ENCODE measurements around the gene CEP43. TPM values are rescaled to one million over a fixed set of nuclear protein-coding genes. Genes with fewer than 3 reads are reported as not detected.

CEP43 gene
- total and polyA plus RNA-seq, 2 donors, result 5.9 to 37.8 TPM

DNA sequence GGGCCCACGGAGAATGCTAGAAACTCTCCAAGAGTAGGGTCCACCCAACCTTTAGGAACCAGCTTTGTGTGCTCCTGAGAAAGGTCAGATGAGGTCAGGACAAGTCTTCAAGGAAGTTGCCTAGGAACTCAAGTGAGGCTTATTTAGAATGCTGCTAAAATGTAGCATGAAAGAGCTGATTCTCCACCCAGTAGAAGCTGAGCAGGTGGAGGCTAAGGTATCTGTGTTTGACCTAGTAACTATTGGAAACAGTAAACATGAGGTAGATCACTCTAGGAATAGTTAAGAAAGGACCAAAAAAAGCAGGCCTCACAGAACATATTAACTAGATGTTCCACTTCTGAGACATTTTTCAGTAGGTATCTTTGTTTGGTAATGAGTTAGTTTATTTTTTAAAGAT lies 13.9 kb downstream of the CEP43 start:
- H3K4me3 ChIP-seq (ENCODE audit: low read depth, low read length), result no peak overlapping the region
- H3K36me3 ChIP-seq (ENCODE audit: insufficient read depth), result peaks cover 3% of the 10 kb centered on the region
- H3K27ac ChIP-seq (ENCODE audit: low read depth), result no peak overlapping the region
- WGBS, result 100% methylated on average over 1 of the region's 1 CpG
- no peaks in the 10 kb centered on the region for H3K4me1 ChIP-seq (ENCODE audit: insufficient read depth)
- DNase-seq (ENCODE audit: extremely low spot score), result no peak

DNA sequence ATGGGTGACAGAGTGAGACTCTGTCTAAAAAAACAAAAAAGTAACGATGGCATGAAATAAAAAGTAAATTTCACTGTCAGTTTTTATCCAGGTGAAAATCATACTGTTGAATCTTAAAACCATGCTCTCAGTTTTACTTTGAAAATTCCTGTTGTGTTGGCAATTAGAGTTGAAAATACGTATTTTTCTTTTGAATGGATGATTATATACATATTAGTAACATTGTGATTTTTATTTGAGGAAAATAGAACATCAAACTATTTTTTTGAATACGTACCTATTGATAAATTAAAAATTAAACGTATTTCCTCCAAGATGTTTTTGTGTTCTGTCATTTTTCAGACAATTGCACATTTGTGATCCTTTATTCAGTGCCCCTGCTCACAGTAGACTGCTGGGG lies 14.7 kb downstream of the CEP43 start:
- peaks cover 2% of the 10 kb centered on the region for H3K36me3 ChIP-seq (ENCODE audit: insufficient read depth)
- WGBS, result 97% methylated on average over 4 of the region's 4 CpGs
- no peak for DNase-seq (ENCODE audit: extremely low spot score)

DNA sequence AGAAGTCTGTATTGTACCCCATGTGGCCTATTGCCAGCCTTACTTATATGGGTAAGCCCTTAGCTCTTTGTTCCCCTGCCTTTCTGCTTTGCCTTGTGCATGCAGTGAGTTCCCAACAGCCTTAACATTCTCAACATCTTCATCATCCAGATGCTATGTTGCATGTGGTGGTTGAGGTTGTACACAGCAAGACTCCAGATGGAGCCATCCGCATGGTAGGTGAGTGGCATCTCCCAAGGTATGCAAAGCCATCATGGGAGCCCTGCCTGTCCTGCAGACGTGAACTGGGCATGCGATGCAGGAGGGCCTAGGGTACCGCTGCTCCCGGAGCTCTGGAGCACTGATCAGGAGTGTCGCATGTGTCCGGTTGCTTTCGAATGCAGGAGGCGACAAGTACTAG lies 16.1 kb downstream of the CEP43 start:
- H3K27ac ChIP-seq (ENCODE audit: low read depth), result no peak overlapping the region
- DNase-seq (ENCODE audit: extremely low spot score), result no peak
- H3K36me3 ChIP-seq (ENCODE audit: insufficient read depth), result no peaks in the 10 kb centered on the region
- H3K4me1 ChIP-seq (ENCODE audit: insufficient read depth), result no peaks in the 10 kb centered on the region
- 97% methylated on average over 9 of the region's 9 CpGs for WGBS
- no peak overlapping the region for H3K4me3 ChIP-seq (ENCODE audit: low read depth, low read length)

More for the DNA sequence above, 14.7 kb downstream of the CEP43 start:
- H3K4me3 ChIP-seq (ENCODE audit: low read depth, low read length), result no peak overlapping the region
- H3K4me1 ChIP-seq (ENCODE audit: insufficient read depth), result no peaks in the 10 kb centered on the region
- no peak overlapping the region for H3K27ac ChIP-seq (ENCODE audit: low read depth)

DNA sequence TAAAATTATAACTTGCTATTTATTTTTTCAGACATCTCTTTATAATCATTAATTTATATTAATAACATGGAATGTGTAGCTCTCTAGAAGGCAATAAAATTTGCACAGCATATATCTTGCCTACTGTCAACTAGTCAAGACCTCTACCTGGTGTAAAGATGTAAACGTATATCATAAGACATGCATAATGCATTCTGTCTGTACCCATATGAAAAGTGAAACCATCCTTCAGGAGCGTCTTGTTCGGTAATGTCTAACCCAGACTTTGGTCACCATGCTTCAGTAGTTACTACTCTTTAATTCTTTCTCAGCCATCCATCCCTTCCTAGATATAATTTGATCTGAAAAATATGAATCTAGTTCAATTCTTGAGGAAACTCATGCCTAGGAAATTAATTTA lies 21.0 kb downstream of the CEP43 start:
- WGBS, result 97% methylated on average over 3 of the region's 3 CpGs
- Histone ChIP-seq H3K4me1 (ENCODE audit: insufficient read depth) (no peaks in the 10 kb centered on the region), H3K27ac (ENCODE audit: low read depth) (no peak overlapping the region), H3K36me3 (ENCODE audit: insufficient read depth) (peaks cover 2% of the 10 kb centered on the region), H3K4me3 (ENCODE audit: low read depth, low read length) (no peak overlapping the region)
- no peak for DNase-seq (ENCODE audit: extremely low spot score)

DNA sequence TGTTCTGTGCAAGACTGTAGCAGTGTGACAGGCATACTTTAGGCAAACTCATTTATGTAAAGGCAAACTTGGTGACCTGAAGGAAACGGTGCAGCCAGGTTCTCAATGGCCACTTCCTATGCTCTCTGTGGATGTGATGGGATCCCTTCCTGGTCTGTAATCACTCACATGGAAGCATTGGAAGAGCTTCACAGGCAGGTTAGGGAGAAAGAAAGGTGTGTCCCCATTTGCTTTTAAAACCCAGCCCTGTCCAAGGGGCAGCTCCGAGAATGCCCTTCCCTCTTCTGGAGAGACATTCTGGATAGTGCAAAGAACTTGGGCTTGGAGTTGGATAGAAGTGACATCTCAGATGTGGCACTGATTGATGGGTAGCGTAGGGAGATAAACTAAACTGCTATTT lies 28.1 kb downstream of the CEP43 start:
- no peak overlapping the region for H3K4me3 ChIP-seq (ENCODE audit: low read depth, low read length)
- no peak overlapping the region for H3K27ac ChIP-seq (ENCODE audit: low read depth)
- 95% methylated on average over 3 of the region's 3 CpGs for WGBS
- peaks cover 7% of the 10 kb centered on the region for H3K36me3 ChIP-seq (ENCODE audit: insufficient read depth)
- no peak for DNase-seq (ENCODE audit: extremely low spot score)
- H3K4me1 ChIP-seq (ENCODE audit: insufficient read depth), result peaks cover 1% of the 10 kb centered on the region

DNA sequence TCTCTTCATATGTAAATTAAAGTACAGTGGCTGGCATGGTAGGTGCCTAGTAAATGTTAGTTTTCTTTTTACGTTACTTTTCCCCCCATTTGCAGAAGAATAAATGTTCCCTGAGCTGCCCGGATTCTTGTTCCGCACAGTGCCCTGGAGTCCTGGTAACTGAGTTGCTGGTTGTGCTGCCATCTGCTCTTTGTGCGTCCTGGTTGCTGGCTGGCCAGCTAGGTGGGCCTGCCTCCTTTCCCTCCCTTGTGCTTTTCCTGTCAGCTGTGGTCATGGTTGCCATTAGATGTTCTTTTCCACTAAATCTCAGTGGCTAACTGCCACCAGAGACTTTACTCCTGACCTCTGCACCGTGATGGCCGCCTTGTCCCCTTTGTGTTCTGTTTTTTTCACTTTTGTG lies 28.6 kb downstream of the CEP43 start:
- no peak overlapping the region for H3K27ac ChIP-seq (ENCODE audit: low read depth)
- peaks cover 1% of the 10 kb centered on the region for H3K4me1 ChIP-seq (ENCODE audit: insufficient read depth)
- WGBS, result 97% methylated on average over 6 of the region's 6 CpGs
- H3K4me3 ChIP-seq (ENCODE audit: low read depth, low read length), result no peak overlapping the region
- no peak for DNase-seq (ENCODE audit: extremely low spot score)
- H3K36me3 ChIP-seq (ENCODE audit: insufficient read depth), result peaks cover 7% of the 10 kb centered on the region

DNA sequence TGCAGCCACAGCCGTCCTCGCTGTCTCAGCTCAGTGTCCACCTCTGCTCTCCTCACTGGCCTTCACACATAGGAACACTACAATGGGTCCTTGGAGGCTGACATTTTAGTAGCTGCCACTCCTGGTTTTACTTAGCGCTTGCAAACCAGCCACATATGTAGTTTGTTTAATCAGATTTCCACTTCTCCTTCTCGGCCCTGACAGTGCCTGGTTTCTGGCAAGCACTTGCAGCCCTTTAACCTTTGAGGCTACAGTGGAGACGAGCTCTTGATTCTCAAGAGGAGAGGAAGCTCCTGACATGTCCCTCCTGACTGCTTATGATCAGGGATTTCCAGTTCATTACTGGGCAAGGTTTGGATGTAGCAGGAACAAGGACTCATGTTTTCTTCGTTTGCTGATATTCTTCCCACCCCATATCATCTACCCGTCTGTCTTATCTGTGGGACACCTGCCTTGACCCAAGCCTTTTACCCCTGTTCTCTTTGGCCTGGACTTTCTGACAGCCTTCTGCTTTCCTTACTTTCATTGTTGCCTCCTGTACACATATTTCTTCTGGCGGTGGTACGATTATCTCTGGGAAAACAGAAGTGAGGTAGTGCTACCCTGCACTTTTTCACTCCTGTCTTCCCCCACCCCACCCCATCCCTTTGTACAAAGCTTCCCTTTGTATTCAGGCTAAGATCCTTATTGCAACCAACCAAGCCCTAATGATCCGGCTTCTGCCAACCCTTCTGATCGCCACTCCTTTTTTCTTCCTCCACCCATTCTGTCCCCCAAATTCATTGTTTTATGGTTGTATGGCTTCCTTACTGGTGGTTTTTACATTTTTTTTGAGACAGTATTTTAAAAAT lies 31.2 kb downstream of the CEP43 start:
- H3K4me3 ChIP-seq (ENCODE audit: low read depth, low read length), result no peak overlapping the region
- peaks cover 2% of the 10 kb centered on the region for H3K36me3 ChIP-seq (ENCODE audit: insufficient read depth)
- no peak for DNase-seq (ENCODE audit: extremely low spot score)
- H3K27ac ChIP-seq (ENCODE audit: low read depth), result no peak overlapping the region
- 83% methylated on average over 11 of the region's 11 CpGs for WGBS
- H3K4me1 ChIP-seq (ENCODE audit: insufficient read depth), result peaks cover 1% of the 10 kb centered on the region

DNA sequence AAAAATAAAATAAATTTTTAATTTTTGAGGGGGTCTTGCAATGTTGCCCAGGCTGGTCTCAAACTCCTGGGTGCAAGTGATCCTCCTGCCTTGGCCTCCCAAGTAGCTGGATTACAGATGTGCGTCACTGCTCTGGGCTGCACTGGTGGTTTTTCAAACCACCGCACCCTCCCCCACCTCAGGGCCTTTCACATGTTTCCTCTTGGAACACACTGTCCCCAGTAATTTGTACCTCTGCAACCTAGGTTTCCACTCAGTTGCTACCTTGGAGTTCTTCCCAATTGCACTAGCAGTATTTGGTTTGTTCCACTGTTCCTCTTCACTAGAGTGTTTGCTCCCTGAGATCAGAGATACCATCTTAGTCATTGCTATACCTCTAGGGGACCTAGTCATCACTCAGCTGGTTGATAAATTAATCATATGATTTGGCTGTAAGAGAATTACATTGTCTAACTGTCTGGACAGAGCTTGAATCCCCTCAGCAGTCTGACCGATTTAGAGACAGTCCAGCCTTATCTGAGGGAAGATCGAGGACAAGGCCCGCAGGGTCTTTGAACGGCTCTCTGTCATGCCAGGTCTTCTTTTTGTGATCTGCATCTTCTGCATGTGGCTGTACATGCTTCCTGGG lies 32.0 kb downstream of the CEP43 start:
- H3K27ac ChIP-seq (ENCODE audit: low read depth), result no peak overlapping the region
- 94% methylated on average over 6 of the region's 6 CpGs for WGBS
- H3K4me1 ChIP-seq (ENCODE audit: insufficient read depth), result peaks cover 1% of the 10 kb centered on the region
- no peak overlapping the region for H3K4me3 ChIP-seq (ENCODE audit: low read depth, low read length)
- DNase-seq (ENCODE audit: extremely low spot score), result no peak
- H3K36me3 ChIP-seq (ENCODE audit: insufficient read depth), result peaks cover 3% of the 10 kb centered on the region

DNA sequence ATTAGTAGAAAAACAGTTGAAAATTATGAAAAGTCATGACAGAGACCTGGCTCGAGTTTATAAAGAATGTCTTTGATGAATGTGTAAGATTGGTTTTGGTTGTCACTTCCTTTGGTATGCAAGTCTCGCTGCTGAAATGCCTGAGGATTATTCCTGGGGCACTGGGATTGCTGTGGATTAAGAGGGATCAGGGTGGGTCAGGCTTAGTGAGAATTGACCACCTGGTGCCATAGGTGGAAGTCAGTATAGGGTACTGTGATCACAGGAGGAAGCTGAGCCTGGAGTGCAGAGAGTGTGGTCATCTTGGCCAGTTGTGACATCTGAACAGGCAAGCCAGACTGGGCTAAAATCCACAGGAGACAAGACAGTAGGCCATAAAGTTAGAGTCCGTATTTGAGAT lies 34.9 kb downstream of the CEP43 start:
- H3K4me1 ChIP-seq (ENCODE audit: insufficient read depth), result no peaks in the 10 kb centered on the region
- no peak overlapping the region for H3K27ac ChIP-seq (ENCODE audit: low read depth)
- no peak for DNase-seq (ENCODE audit: extremely low spot score)
- H3K36me3 ChIP-seq (ENCODE audit: insufficient read depth), result peaks cover 2% of the 10 kb centered on the region
- 86% methylated on average over 3 of the region's 3 CpGs for WGBS
- no peak overlapping the region for H3K4me3 ChIP-seq (ENCODE audit: low read depth, low read length)

DNA sequence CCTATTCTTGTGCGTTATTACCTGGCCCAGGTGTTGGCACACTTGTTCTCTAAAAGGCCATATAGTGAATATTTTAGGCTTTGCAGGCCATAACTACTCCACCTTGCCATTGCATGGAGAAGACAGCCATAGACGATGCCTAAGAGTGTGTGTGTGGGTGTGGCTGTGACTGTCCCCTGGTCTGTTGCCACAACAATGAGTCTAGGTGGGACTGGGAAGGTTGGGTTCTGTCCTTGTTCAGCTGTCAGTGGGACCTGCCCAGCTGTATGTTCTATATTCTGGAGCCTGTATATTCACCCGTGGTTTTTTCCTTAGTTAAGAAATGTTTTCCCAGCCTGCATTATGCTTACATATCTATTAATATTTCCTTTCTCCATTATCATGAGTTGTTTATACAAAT lies 38.6 kb downstream of the CEP43 start:
- no peak overlapping the region for H3K4me3 ChIP-seq (ENCODE audit: low read depth, low read length)
- H3K4me1 ChIP-seq (ENCODE audit: insufficient read depth), result no peaks in the 10 kb centered on the region
- WGBS, result 83% methylated on average over 3 of the region's 3 CpGs
- DNase-seq (ENCODE audit: extremely low spot score), result no peak
- H3K27ac ChIP-seq (ENCODE audit: low read depth), result no peak overlapping the region
- H3K36me3 ChIP-seq (ENCODE audit: insufficient read depth), result peaks cover 4% of the 10 kb centered on the region

DNA sequence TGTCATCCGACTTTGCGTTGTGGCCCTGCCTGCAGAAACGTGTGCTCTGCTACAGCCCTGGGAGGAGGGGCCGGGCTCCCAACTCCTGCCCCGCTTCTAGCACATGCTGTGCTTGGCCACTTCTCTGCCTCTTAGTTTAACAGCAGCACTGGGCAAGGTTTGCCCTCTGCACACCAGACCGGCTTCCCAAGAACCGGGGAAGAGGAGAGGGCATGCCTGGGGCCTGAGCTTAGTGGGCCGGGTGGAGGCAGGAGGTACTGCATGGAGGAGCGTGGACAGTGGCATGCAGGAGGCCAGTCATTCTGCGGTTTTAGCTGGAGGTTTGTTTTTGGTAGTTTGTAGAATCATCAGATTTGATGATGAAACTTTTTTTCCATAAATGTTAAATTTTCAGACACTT lies 45.5 kb downstream of the CEP43 start:
- peaks cover 2% of the 10 kb centered on the region for H3K36me3 ChIP-seq (ENCODE audit: insufficient read depth)
- no peak for DNase-seq (ENCODE audit: extremely low spot score)
- H3K27ac ChIP-seq (ENCODE audit: low read depth), result no peak overlapping the region
- WGBS, result 77% methylated on average over 10 of the region's 10 CpGs
- H3K4me1 ChIP-seq (ENCODE audit: insufficient read depth), result no peaks in the 10 kb centered on the region
- no peak overlapping the region for H3K4me3 ChIP-seq (ENCODE audit: low read depth, low read length)

DNA sequence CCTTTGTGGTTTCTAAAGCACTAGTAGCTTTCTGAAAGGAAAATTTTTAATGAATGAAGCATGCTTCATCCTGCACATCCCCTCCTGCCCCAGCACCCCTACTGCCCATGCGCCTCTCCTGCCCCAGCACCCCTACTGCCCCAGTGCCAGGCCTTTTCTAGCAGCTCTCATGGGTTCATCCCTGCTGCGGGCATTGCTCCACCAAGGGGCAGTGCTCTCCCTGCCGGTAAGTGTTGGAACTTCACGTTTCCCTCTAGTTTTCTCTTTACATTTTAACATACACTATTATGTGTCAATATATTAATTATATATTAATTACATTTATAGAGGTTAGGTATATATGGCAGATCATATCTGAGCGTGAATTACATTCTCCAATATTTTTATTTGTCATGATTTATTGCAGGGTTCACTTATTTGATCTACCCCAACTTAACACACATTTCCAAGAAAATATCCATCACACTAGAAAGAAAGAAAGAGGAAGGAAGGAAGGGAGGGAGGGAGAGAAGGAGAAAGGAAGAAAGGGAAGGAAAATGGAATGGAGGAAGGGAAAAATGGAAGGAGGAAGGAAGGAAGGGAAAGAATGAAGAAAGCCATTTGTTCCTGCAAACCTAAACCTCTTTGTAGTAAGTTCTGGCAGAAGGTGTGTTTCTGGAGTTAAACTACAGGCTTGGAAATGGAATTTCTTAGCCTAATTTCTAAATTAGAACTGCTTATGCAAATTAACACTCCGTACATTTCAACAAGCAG lies 46.8 kb downstream of the CEP43 start:
- WGBS, result 87% methylated on average over 6 of the region's 6 CpGs
- Histone ChIP-seq H3K36me3 (ENCODE audit: insufficient read depth) (no peaks in the 10 kb centered on the region), H3K4me1 (ENCODE audit: insufficient read depth) (no peaks in the 10 kb centered on the region), H3K27ac (ENCODE audit: low read depth) (no peak overlapping the region), H3K4me3 (ENCODE audit: low read depth, low read length) (no peak overlapping the region)
- no peak for DNase-seq (ENCODE audit: extremely low spot score)

DNA sequence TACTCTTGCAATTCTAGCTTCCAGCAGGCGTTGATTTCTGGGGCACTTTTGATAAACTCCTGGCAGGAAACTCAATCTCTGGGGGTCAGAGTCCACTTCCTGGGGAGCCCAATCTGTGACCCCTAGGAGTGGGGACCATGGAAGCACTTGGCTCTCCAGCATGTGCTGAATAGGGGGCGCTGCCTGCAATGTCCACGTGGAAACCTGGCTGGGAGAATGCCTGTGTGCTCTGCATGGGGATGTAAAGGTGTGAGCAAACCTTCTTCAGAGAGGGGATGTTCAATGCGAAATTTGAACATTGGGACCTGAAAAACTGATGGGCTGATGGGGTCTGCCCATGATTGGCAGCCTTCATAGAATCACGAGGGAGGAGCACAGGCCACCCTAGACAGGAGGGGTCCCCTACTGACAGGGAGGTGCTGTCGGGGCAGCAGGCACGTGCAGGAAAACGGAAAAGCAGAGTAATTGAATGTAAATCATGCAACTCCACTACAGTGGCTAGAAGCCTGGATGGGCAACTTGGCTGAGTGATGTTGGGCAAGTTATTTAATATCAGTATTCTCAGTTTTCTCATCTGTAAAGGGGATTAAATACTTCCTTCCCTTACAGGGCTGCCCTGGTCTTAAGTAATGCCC lies 47.8 kb downstream of the CEP43 start:
- 86% methylated on average over 8 of the region's 8 CpGs for WGBS
- H3K4me3 ChIP-seq (ENCODE audit: low read depth, low read length), result no peak overlapping the region
- no peaks in the 10 kb centered on the region for H3K4me1 ChIP-seq (ENCODE audit: insufficient read depth)
- no peaks in the 10 kb centered on the region for H3K36me3 ChIP-seq (ENCODE audit: insufficient read depth)
- H3K27ac ChIP-seq (ENCODE audit: low read depth), result no peak overlapping the region
- DNase-seq (ENCODE audit: extremely low spot score), result no peak
